ENCODE data around the gene MDN1. TPM values are rescaled to one million over a fixed set of nuclear protein-coding genes. Genes with fewer than 3 reads are reported as not detected.
"Not testable (repeated sequence)": the region's sequence is repeated elsewhere in the genome, so short reads cannot be mapped to it uniquely, and the experiment has no call there.

The MDN1 gene
- total and polyA plus RNA-seq, 2 experiments from 2014 or later = 8.0 to 20.9 TPM

GRCh38 chr6:89828988-89829471 lies 9.4 kb upstream of the MDN1 start:
- Histone ChIP-seq H3K9me3 (ENCODE audit: low read depth) (no peaks in the 10 kb centered on the region), H4K20me1 (ENCODE audit: insufficient read depth, poor library complexity, severe bottlenecking) (no peaks in the 10 kb centered on the region), H3K79me2 (peaks cover 26% of the 10 kb centered on the region), H3K4me3 (peak overlapping the region; percentile 31), H3K36me3 (replicated peaks; ENCODE audit: insufficient read depth, low read depth) (no peaks in the 10 kb centered on the region), H3K4me1 (ENCODE audit: insufficient read depth) (peaks cover 6% of the 10 kb centered on the region), H2AFZ (peak overlapping the region; percentile 80), H3K27ac (peak overlapping the region; percentile 70), H3K27me3 (no peaks in the 10 kb centered on the region), H3K9me2 (replicated peaks; ENCODE audit: insufficient read depth) (no peaks in the 10 kb centered on the region), H3K4me2 (peak overlapping the region; percentile 77)
- DNase-seq (ENCODE audit: low spot score) = no peak
- TF ChIP-seq EZH2 (IDR thresholded peaks at IDR 0.05; ENCODE audit: borderline replicate concordance) = no peak
- no peak for TF ChIP-seq CTCF (IDR thresholded peaks at IDR 0.05; ENCODE audit: poor library complexity)
- 29% methylated on average over 18 of the region's 18 CpGs for WGBS (ENCODE audit: low lambda C conversion rate, missing lambda C conversion rate)

GRCh38 chr6:89828475-89828987 lies 8.9 kb upstream of the MDN1 start:
- Histone ChIP-seq H3K27ac (peak overlapping the region; percentile 70), H3K4me3 (peak overlapping the region; percentile 31), H2AFZ (peak overlapping the region; percentile 80), H3K4me2 (peak overlapping the region; percentile 77), H3K79me2 (peaks cover 24% of the 10 kb centered on the region)
- H3K9me2 ChIP-seq (replicated peaks; ENCODE audit: insufficient read depth); H3K9me3 ChIP-seq (ENCODE audit: low read depth); H3K4me1 ChIP-seq (ENCODE audit: insufficient read depth); H3K36me3 ChIP-seq (replicated peaks; ENCODE audit: insufficient read depth, low read depth); H3K27me3 ChIP-seq; DNase-seq (ENCODE audit: low spot score); H4K20me1 ChIP-seq (ENCODE audit: insufficient read depth, poor library complexity, severe bottlenecking): not testable (repeated sequence)
- 86% methylated on average over 13 of the region's 13 CpGs for whole genome bisulfite sequencing (ENCODE audit: low lambda C conversion rate, missing lambda C conversion rate)

GRCh38 chr6:89826029-89826528 lies 6.5 kb upstream of the MDN1 start:
- H3K9me2 ChIP-seq (replicated peaks; ENCODE audit: insufficient read depth) = no peaks in the 10 kb centered on the region
- H3K27ac ChIP-seq = no peak overlapping the region
- peaks cover 10% of the 10 kb centered on the region for H3K79me2 ChIP-seq
- TF ChIP-seq EZH2 (IDR thresholded peaks at IDR 0.05; ENCODE audit: borderline replicate concordance) (no peak), EZH2phosphoT487 (IDR thresholded peaks at IDR 0.05; ENCODE audit: low read depth, severe bottlenecking, unreplicated experiment) (no peak), CTCF (IDR thresholded peaks at IDR 0.05; ENCODE audit: poor library complexity) (no peak)
- no peaks in the 10 kb centered on the region for H3K9me3 ChIP-seq (ENCODE audit: low read depth)
- 79% methylated on average over 6 of the region's 6 CpGs for WGBS (ENCODE audit: low lambda C conversion rate, missing lambda C conversion rate)
- H2AFZ ChIP-seq = no peak overlapping the region
- no peak for DNase-seq (ENCODE audit: low spot score)
- no peaks in the 10 kb centered on the region for H3K27me3 ChIP-seq
- H3K4me3 ChIP-seq = no peak overlapping the region
- H4K20me1 ChIP-seq (ENCODE audit: insufficient read depth, poor library complexity, severe bottlenecking) = no peaks in the 10 kb centered on the region
- H3K36me3 ChIP-seq (replicated peaks; ENCODE audit: insufficient read depth, low read depth) = no peaks in the 10 kb centered on the region
- peak overlapping the region; percentile 14 for H3K4me2 ChIP-seq
- H3K4me1 ChIP-seq (ENCODE audit: insufficient read depth) = peaks cover 6% of the 10 kb centered on the region

GRCh38 chr6:89818977-89819335 lies 638 bp downstream of the MDN1 start:
- peak overlapping the region; percentile 77 for H2AFZ ChIP-seq
- DNase-seq (ENCODE audit: low spot score) = peak; percentile 25
- TF ChIP-seq EZH2phosphoT487 (IDR thresholded peaks at IDR 0.05; ENCODE audit: low read depth, severe bottlenecking, unreplicated experiment) (no peak), CTCF (IDR thresholded peaks at IDR 0.05; ENCODE audit: poor library complexity) (no peak), EZH2 (IDR thresholded peaks at IDR 0.05; ENCODE audit: borderline replicate concordance) (no peak)
- peak overlapping the region; percentile 75 for H3K27ac ChIP-seq
- peaks cover 7% of the 10 kb centered on the region for H3K4me1 ChIP-seq (ENCODE audit: insufficient read depth)
- no peaks in the 10 kb centered on the region for H3K9me2 ChIP-seq (replicated peaks; ENCODE audit: insufficient read depth)
- peak overlapping the region; percentile 88 for H3K4me2 ChIP-seq
- no peaks in the 10 kb centered on the region for H3K27me3 ChIP-seq
- peaks cover 45% of the 10 kb centered on the region for H3K79me2 ChIP-seq
- H4K20me1 ChIP-seq (ENCODE audit: insufficient read depth, poor library complexity, severe bottlenecking) = no peaks in the 10 kb centered on the region
- H3K4me3 ChIP-seq = peak overlapping the region; percentile 73
- H3K9me3 ChIP-seq (ENCODE audit: low read depth) = no peaks in the 10 kb centered on the region
- WGBS (ENCODE audit: low lambda C conversion rate, missing lambda C conversion rate) = under 1% methylated on average over 14 of the region's 14 CpGs
- H3K36me3 ChIP-seq (replicated peaks; ENCODE audit: insufficient read depth, low read depth) = no peaks in the 10 kb centered on the region

All from hepatocyte (in vitro differentiated cells).